ENCODE results near the gene CACNA1B. TPM values are rescaled to one million over a fixed set of nuclear protein-coding genes. Genes with fewer than 3 reads are reported as not detected.

The CACNA1B gene
- total and polyA plus RNA-seq, 2 of the 13 experiments (the other 11 are each of a cell fraction or from before 2014, with no cell fraction given), result under 0.01 to 0.04 TPM

DNA sequence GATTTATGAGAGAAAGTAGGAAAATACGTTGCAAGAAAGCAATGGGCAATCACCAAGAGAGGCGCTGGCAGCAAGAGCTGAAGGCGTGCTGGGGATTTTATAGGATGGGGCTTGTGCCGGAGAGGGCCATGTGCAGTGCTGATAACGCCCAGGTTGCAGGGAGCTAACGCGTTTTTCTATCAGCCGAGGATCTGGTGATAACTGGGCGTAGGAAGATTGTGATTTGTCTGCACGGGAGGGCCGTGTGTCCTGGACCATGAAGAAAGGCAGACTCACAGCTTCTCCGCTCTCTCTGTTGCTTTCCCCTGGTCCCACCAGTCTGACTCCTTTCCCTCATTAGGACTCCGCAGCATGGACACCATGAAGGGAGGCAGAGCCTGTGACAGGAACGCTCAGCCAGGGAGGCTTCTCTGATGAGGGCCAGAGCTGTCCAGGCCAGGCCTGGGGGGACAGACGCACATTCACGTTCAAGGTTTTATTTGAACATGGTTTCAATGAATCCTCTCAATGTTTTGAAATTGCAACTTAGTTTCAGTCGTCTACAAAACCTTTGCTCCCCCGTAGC, 11.9 kb upstream of the CACNA1B start (continued):
- no peak for TF ChIP-seq THAP8 (CRISPR knock-in tag; IDR thresholded peaks at IDR 0.05; ENCODE audit: borderline replicate concordance)
- no peak for TF ChIP-seq ZFY (CRISPR knock-in tag; IDR thresholded peaks at IDR 0.05)
- TF ChIP-seq POLR2AphosphoS2 (IDR thresholded peaks at IDR 0.05; ENCODE audit: low read depth, low read length), result no peak
- TF ChIP-seq, protein P1, sequence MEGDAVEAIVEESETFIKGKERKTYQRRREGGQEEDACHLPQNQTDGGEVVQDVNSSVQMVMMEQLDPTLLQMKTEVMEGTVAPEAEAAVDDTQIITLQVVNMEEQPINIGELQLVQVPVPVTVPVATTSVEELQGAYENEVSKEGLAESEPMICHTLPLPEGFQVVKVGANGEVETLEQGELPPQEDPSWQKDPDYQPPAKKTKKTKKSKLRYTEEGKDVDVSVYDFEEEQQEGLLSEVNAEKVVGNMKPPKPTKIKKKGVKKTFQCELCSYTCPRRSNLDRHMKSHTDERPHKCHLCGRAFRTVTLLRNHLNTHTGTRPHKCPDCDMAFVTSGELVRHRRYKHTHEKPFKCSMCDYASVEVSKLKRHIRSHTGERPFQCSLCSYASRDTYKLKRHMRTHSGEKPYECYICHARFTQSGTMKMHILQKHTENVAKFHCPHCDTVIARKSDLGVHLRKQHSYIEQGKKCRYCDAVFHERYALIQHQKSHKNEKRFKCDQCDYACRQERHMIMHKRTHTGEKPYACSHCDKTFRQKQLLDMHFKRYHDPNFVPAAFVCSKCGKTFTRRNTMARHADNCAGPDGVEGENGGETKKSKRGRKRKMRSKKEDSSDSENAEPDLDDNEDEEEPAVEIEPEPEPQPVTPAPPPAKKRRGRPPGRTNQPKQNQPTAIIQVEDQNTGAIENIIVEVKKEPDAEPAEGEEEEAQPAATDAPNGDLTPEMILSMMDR (CRISPR knock-in tag; IDR thresholded peaks at IDR 0.05), result no peak

- ChIA-PET CTCF (ENCODE audit: low intra/inter-chr PET ratio, low total read pairs) (no interaction called here), POLR2A (no interaction called here)
- Histone ChIP-seq H3K4me3 (replicated peaks in 1 of 3; ENCODE audit: insufficient read depth in 1 of 3, low read depth in 2 of 3, low read length in 3 of 3) (no peak overlapping the region), H3K27me3 (ENCODE audit: control insufficient read depth in 1 of 2, insufficient read depth in 2 of 2, low read length in 2 of 2) (peaks cover 0 to 14% of the 10 kb centered on the region in 2 experiments; a peak in 2 of 5 replicates), H3K4me1 (ENCODE audit: insufficient read depth, low read length) (no peaks in the 10 kb centered on the region), H4K20me1 (ENCODE audit: insufficient read depth, low read length) (no peaks in the 10 kb centered on the region), H3K79me2 (ENCODE audit: insufficient read depth, low read length) (no peaks in the 10 kb centered on the region), H3K9me3 (ENCODE audit: low read length) (no peaks in the 10 kb centered on the region), H2AFZ (ENCODE audit: low read length) (no peak overlapping the region), H3K9ac (ENCODE audit: insufficient read depth, low read depth, low read length) (no peak overlapping the region), H3K36me3 (replicated peaks in 1 of 2; ENCODE audit: control insufficient read depth in 1 of 2, insufficient read depth in 2 of 2, low read length in 2 of 2) (no peaks in the 10 kb centered on the region), H3K4me2 (ENCODE audit: low read depth, low read length) (no peak overlapping the region), H3K27ac (ENCODE audit: extremely low read length, insufficient read depth, low read length) (no peak overlapping the region)
- intact Hi-C loops (cut with micrococcal nuclease; ENCODE audit: unreplicated experiment) (no loop called here), in situ Hi-C loops (cut with HindIII; ENCODE audit: extremely low pct_ligation_motif_present, low pct_unique_long_range_greater_than_20kb) (no loop called here)
- ATAC-seq (no peak), DNase-seq (ENCODE audit: low spot score) (no peak), FAIRE-seq (no peak)
- WGBS (ENCODE audit: low lambda C conversion rate), result 11% methylated on average over 19 of the region's 21 CpGs
- BruUV-seq (replicated peaks), result no TSS peak
- no peak for TF ChIP-seq GPN1 (CRISPR knock-in tag; IDR thresholded peaks at IDR 0.05; ENCODE audit: borderline replicate concordance)
- no peak for TF ChIP-seq ONECUT2 (CRISPR knock-in tag; IDR thresholded peaks at IDR 0.05)
- TF ChIP-seq HMG20B (CRISPR knock-in tag; conservative IDR thresholded peaks at IDR 0.05), result no peak
- no peak for TF ChIP-seq BCL6 (CRISPR knock-in tag; IDR thresholded peaks at IDR 0.05)
- TF ChIP-seq ZNF766 (CRISPR knock-in tag; IDR thresholded peaks at IDR 0.05; ENCODE audit: borderline replicate concordance), result no peak
- TF ChIP-seq NFIB (CRISPR knock-in tag; IDR thresholded peaks at IDR 0.05; ENCODE audit: borderline replicate concordance), result no peak
- no peak for TF ChIP-seq HOXA9 (CRISPR knock-in tag; IDR thresholded peaks at IDR 0.05; ENCODE audit: borderline replicate concordance)
- TF ChIP-seq ZNF644 (CRISPR knock-in tag; IDR thresholded peaks at IDR 0.05; ENCODE audit: low read depth), result no peak
- TF ChIP-seq ZNF501 (CRISPR knock-in tag; IDR thresholded peaks at IDR 0.05), result no peak
These were observed 11.1 kb upstream of the CACNA1B start for GRCh38 chr9:137866226-137867141.

Data from HepG2 (cell line).